ENCODE data around the gene TCF7L2.

The TCF7L2 gene

DNA sequence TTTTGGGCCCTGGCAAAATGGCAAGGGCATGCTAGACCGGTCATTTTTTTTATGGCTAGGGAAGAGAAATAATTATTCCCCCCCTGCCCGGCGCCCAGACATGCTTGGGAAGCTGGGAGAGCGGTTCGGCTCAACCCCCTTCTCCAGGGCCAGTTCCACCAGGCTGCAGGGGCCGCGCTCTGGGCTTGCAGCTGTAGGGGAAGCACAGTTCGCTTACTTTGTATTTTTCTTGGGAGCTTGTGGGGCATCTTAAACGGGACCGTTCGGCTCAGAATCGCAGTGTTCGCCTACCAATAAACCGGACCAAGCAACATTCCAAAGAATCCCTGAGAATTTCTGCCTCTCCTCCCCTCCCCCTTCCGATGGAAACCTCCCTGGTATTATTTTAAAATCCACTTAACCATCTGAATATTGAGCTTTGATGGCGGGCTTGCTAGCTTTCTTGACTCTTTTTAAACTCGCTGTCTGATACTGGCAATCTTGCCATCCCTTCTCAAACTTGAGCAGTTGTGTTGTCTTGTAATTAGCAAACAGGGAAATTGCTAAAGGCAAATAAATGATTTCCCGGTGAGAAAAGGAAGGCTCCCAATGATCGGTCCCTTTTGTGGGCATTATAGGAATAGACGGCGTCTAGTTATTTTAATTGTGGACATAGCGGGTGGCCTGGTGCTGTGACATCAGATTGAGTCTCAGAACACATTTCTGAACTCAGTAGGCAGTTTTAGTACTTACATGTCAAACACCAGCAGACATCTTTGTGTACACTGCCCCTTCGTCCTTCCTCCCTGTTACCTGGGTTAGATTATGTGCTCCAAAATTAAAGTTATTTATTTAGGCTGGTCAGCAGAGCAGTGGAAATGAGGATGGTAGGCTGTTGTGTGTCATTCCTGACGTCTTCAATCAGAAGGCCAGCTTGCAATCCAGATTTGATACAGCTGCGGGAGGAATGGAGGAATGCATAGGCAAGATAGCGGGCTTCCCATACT, 3.4 kb downstream of the TCF7L2 start:
- no peak for DNase-seq (ENCODE audit: extremely low read depth, insufficient read length)
- peaks cover 4% of the 10 kb centered on the region; the same call in 1 of the 2 replicates for H3K27me3 ChIP-seq (replicated peaks; ENCODE audit: control insufficient read depth, insufficient read depth, low read length)

GRCh38 chr10:112954974-112955581, 5.0 kb downstream of the TCF7L2 start:
- TF ChIP-seq CTCF (IDR thresholded peaks at IDR 0.05; ENCODE audit: insufficient read depth, low read length, poor library complexity, severe bottlenecking) = no peak
- DNase-seq (ENCODE audit: extremely low read depth, insufficient read length) = no peak
- H3K36me3 ChIP-seq (ENCODE audit: control insufficient read depth, insufficient read depth, low read length) = no peaks in the 10 kb centered on the region
- H3K27me3 ChIP-seq (replicated peaks; ENCODE audit: control insufficient read depth, insufficient read depth, low read length) = peaks cover 4% of the 10 kb centered on the region; the same call in 1 of the 2 replicates
- no peak overlapping the region for H3K4me3 ChIP-seq (replicated peaks; ENCODE audit: low read depth, low read length)

More for the DNA sequence above, 3.4 kb downstream of the TCF7L2 start:
- no peak for TF ChIP-seq CTCF (IDR thresholded peaks at IDR 0.05; ENCODE audit: insufficient read depth, low read length, poor library complexity, severe bottlenecking)
- Histone ChIP-seq H3K4me3 (replicated peaks; ENCODE audit: low read depth, low read length) (no peak overlapping the region), H3K36me3 (ENCODE audit: control insufficient read depth, insufficient read depth, low read length) (no peaks in the 10 kb centered on the region)

DNA sequence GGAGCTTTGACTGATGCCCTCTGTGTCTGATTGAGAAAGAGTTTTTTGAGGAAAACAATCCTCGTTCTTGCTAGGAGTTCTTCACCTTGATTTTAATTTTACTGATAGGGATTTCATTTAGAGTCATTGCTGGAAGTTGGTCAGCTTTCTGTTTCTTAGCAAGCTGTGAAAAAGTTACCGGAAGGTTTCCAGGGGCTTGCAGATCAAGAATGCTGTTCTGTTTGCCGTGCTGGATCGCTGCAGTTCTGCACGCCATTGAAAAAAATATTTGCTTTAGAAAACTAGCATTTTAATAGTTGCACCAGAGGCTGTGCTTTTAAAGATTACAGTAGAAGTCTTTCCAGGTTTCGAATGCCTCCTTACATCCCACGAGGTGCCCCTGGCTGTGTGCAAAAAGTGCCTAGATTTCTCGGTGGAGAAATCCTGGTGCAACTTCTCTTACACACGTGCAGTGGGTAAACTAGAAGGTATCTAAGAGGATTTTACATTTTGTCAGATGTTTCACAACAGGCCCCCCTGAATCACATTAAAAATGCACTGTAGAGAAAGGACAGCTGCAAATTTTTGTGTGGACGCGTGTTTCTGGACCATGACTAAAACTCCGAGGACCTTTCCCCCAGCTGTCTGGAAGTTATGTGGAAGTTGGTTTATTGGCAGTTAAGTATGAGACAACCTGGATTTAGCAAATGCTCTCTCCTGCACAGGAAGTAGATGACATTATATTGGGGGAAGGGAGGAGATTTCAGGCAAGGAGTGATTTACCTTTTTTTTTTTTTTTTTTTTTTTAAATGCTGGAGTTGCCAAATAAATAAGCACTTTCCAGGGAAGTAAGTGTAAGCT, 5.8 kb downstream of the TCF7L2 start:
- no peak for DNase-seq (ENCODE audit: extremely low read depth, insufficient read length)
- Histone ChIP-seq H3K36me3 (ENCODE audit: control insufficient read depth, insufficient read depth, low read length) (no peaks in the 10 kb centered on the region), H3K27me3 (replicated peaks; ENCODE audit: control insufficient read depth, insufficient read depth, low read length) (peaks cover 4% of the 10 kb centered on the region; the same call in 1 of the 2 replicates), H3K4me3 (replicated peaks; ENCODE audit: low read depth, low read length) (no peak overlapping the region)
- TF ChIP-seq CTCF (IDR thresholded peaks at IDR 0.05; ENCODE audit: insufficient read depth, low read length, poor library complexity, severe bottlenecking) = no peak

DNA sequence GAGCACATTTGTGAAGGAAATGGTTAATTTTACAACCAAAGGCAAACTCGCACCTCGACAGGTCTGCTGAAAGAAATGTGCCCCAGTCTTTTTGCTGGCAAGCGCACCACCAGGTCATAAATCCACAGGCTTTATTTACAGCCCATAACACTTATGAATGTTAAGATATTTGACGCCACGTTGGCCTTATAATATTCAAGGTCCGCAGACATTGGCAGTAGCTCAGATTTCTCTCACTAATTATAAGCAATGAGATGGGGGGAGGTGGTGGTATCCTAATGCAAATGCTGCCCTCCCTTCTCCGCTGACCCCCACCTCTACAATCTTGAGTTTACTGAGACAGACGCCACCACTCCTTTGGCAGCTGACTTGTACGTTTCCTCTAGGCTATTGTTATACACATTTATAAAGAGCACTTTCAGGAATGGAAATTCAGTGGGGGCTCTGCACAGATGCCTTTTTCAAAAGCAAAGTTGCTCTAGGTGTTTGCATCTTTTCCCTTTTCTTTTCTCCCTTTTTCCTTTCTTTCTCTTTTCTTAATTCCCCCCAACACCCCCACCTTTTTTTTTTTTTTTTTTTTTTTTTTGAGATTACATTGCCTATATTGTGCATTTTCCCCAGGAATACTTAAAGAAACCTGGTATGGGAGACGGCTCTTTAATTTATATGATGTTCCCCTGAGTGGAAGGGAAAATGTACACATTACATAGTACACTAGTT, 6.7 kb downstream of the TCF7L2 start:
- no peak for TF ChIP-seq CTCF (IDR thresholded peaks at IDR 0.05; ENCODE audit: insufficient read depth, low read length, poor library complexity, severe bottlenecking)
- no peaks in the 10 kb centered on the region for H3K36me3 ChIP-seq (ENCODE audit: control insufficient read depth, insufficient read depth, low read length)
- H3K4me3 ChIP-seq (replicated peaks; ENCODE audit: low read depth, low read length) = no peak overlapping the region
- DNase-seq (ENCODE audit: extremely low read depth, insufficient read length) = no peak
- H3K27me3 ChIP-seq (replicated peaks; ENCODE audit: control insufficient read depth, insufficient read depth, low read length) = peaks cover 2% of the 10 kb centered on the region; the same call in 1 of the 2 replicates

DNA sequence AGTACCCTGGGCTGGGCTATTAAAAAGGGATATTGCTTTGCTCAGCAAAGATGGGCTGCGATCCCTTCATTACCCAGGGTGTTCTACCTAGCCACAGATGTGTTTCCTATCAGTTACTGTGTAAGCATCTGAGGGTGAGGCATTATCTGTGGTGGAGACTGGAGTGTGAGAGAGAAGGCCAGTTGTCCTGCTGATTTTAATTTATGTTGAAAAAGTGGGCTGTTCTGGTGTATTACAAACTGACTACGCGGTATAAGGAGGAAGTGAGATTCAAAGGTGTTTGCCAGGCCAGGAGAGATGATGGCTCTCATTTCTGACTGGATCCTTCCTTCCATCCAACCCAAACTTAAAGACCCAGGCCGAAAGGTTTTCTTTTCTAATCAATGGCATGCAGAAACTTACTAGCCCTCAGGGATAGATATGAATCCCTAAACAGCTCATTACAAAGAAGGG, 7.6 kb downstream of the TCF7L2 start:
- no peaks in the 10 kb centered on the region for H3K36me3 ChIP-seq (ENCODE audit: control insufficient read depth, insufficient read depth, low read length)
- no peak for TF ChIP-seq CTCF (IDR thresholded peaks at IDR 0.05; ENCODE audit: insufficient read depth, low read length, poor library complexity, severe bottlenecking)
- peaks cover 2% of the 10 kb centered on the region; the same call in 1 of the 2 replicates for H3K27me3 ChIP-seq (replicated peaks; ENCODE audit: control insufficient read depth, insufficient read depth, low read length)
- H3K4me3 ChIP-seq (replicated peaks; ENCODE audit: low read depth, low read length) = no peak overlapping the region
- no peak for DNase-seq (ENCODE audit: extremely low read depth, insufficient read length)
